Liver (tissue), 3 donors: ENCODE results near the gene IP6K1.

ENCODE experiments used
- CTCF ChIP-seq: fragments of 150-350 bp; IDR thresholded peaks from 2 replicates; pipeline ENCODE4 v1.5.1; 2017; ENCODE audit warnings: improper control_type of control experiment, low read depth, low read length; ENCODE audit not compliant: missing input control
- FOXA1 ChIP-seq: IDR thresholded peaks from 2 replicates; pipeline ENCODE4 v1.6.1; 2016; ENCODE audit warnings: antibody characterized with exemption
- GABPA ChIP-seq, 2 donors: IDR thresholded peaks in 1 of 2; conservative IDR thresholded peaks in 1 of 2; 2 replicates each; pipeline ENCODE4 v1.6.1; 2016; ENCODE audit warnings: antibody characterized with exemption in 2 of 2, mild to moderate bottlenecking in 1 of 2, moderate library complexity in 1 of 2
- HNF4G ChIP-seq: IDR thresholded peaks from 2 replicates; pipeline ENCODE4 v1.6.1; 2016; ENCODE audit warnings: antibody characterized with exemption
- JUND ChIP-seq, 2 donors: IDR thresholded peaks; 2 replicates each; pipeline ENCODE4 v1.6.1; 2016; ENCODE audit warnings: antibody characterized with exemption in 2 of 2
- RAD21 ChIP-seq, 2 donors: IDR thresholded peaks; 2 replicates each; pipeline ENCODE4 v1.6.1; 2016; ENCODE audit warnings: antibody characterized with exemption in 2 of 2, mild to moderate bottlenecking in 2 of 2
- SP1 ChIP-seq: IDR thresholded peaks from 2 replicates; pipeline ENCODE4 v1.6.1; 2018; ENCODE audit warnings: antibody characterized with exemption, mild to moderate bottlenecking
- TAF1 ChIP-seq: conservative IDR thresholded peaks from 2 replicates; pipeline ENCODE4 v1.6.1; 2016; ENCODE audit warnings: antibody characterized with exemption, mild to moderate bottlenecking
- YY1 ChIP-seq: IDR thresholded peaks from 2 replicates; pipeline ENCODE4 v1.6.1; 2016; ENCODE audit warnings: antibody characterized with exemption, mild to moderate bottlenecking
- TF ChIP-seq, protein P1 (sequence below): IDR thresholded peaks from 2 replicates; pipeline ENCODE4 v1.6.1; 2016; ENCODE audit warnings: antibody characterized with exemption
- TF ChIP-seq, protein P2 (sequence below): IDR thresholded peaks from 2 replicates; pipeline ENCODE4 v1.6.1; 2016; ENCODE audit warnings: antibody characterized with exemption, mild to moderate bottlenecking
- TF ChIP-seq, protein P3 (sequence below): IDR thresholded peaks from 2 replicates; pipeline ENCODE4 v1.6.1; 2016; ENCODE audit warnings: antibody characterized with exemption
- donor health status: healthy.
- donor health status: healthy.

- TF ChIP-seq GABPA (IDR thresholded peaks at IDR 0.05 in 1 of 2, conservative IDR thresholded peaks at IDR 0.05 in 1 of 2) (no peak), CTCF (no peak), JUND (IDR thresholded peaks at IDR 0.05) (no peak), TAF1 (no peak), FOXA1 (no peak), HNF4G (no peak), SP1 (no peak), YY1 (no peak), RAD21 (IDR thresholded peaks at IDR 0.05) (no peak)
- TF ChIP-seq, protein P1, sequence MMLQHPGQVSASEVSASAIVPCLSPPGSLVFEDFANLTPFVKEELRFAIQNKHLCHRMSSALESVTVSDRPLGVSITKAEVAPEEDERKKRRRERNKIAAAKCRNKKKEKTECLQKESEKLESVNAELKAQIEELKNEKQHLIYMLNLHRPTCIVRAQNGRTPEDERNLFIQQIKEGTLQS = no peak
- TF ChIP-seq, protein P2, sequence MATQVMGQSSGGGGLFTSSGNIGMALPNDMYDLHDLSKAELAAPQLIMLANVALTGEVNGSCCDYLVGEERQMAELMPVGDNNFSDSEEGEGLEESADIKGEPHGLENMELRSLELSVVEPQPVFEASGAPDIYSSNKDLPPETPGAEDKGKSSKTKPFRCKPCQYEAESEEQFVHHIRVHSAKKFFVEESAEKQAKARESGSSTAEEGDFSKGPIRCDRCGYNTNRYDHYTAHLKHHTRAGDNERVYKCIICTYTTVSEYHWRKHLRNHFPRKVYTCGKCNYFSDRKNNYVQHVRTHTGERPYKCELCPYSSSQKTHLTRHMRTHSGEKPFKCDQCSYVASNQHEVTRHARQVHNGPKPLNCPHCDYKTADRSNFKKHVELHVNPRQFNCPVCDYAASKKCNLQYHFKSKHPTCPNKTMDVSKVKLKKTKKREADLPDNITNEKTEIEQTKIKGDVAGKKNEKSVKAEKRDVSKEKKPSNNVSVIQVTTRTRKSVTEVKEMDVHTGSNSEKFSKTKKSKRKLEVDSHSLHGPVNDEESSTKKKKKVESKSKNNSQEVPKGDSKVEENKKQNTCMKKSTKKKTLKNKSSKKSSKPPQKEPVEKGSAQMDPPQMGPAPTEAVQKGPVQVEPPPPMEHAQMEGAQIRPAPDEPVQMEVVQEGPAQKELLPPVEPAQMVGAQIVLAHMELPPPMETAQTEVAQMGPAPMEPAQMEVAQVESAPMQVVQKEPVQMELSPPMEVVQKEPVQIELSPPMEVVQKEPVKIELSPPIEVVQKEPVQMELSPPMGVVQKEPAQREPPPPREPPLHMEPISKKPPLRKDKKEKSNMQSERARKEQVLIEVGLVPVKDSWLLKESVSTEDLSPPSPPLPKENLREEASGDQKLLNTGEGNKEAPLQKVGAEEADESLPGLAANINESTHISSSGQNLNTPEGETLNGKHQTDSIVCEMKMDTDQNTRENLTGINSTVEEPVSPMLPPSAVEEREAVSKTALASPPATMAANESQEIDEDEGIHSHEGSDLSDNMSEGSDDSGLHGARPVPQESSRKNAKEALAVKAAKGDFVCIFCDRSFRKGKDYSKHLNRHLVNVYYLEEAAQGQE = no peak
- TF ChIP-seq, protein P3, sequence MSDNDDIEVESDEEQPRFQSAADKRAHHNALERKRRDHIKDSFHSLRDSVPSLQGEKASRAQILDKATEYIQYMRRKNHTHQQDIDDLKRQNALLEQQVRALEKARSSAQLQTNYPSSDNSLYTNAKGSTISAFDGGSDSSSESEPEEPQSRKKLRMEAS = no peak
Measured at GRCh38 chr3:49790626-49791411, 4.5 kb upstream of the IP6K1 start.
